C4-2B (cell line): ENCODE data around the gene CCDC200.
"Not testable (repeated sequence)": the region's sequence is repeated elsewhere in the genome, so short reads cannot be mapped to it uniquely, and the experiment has no call there.

Experiments
- H3K27ac ChIP-seq: fragments of 450-650 bp; 2 replicates; pipeline ENCODE4 v1.5.1; 2017
- ZFX ChIP-seq: fragments of 450-650 bp; IDR thresholded peaks from 2 replicates; pipeline ENCODE4 v1.6.1; 2017
- TF ChIP-seq, protein P1 (sequence below): fragments of 450-650 bp; conservative IDR thresholded peaks from 2 replicates; pipeline ENCODE4 v1.5.1; 2017; ENCODE audit warnings: mild to moderate bottlenecking

The CCDC200 gene

DNA sequence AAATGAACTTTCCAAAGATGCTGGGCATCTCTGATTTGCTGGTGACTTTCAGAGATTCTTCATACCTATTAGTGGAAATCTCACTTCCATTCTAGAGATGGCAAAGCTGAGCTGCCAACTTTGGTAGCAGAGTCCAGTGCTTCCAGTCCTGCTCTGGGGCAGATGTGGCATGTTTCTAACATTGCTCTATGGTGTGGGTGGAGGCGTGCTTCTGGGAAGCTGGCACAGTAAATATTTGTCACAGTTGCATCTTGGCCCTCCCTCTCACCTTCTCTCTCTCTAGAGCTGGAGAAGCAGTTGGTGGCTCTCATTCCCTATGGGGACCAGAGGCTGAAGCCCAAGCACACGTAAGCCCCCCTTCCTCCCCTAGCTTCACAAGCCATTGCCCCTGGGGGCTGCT, 14.9 kb downstream of the CCDC200 start:
- H3K27ac ChIP-seq = no peak overlapping the region
- no peak for TF ChIP-seq ZFX
- TF ChIP-seq, protein P1, sequence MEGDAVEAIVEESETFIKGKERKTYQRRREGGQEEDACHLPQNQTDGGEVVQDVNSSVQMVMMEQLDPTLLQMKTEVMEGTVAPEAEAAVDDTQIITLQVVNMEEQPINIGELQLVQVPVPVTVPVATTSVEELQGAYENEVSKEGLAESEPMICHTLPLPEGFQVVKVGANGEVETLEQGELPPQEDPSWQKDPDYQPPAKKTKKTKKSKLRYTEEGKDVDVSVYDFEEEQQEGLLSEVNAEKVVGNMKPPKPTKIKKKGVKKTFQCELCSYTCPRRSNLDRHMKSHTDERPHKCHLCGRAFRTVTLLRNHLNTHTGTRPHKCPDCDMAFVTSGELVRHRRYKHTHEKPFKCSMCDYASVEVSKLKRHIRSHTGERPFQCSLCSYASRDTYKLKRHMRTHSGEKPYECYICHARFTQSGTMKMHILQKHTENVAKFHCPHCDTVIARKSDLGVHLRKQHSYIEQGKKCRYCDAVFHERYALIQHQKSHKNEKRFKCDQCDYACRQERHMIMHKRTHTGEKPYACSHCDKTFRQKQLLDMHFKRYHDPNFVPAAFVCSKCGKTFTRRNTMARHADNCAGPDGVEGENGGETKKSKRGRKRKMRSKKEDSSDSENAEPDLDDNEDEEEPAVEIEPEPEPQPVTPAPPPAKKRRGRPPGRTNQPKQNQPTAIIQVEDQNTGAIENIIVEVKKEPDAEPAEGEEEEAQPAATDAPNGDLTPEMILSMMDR = no peak

DNA sequence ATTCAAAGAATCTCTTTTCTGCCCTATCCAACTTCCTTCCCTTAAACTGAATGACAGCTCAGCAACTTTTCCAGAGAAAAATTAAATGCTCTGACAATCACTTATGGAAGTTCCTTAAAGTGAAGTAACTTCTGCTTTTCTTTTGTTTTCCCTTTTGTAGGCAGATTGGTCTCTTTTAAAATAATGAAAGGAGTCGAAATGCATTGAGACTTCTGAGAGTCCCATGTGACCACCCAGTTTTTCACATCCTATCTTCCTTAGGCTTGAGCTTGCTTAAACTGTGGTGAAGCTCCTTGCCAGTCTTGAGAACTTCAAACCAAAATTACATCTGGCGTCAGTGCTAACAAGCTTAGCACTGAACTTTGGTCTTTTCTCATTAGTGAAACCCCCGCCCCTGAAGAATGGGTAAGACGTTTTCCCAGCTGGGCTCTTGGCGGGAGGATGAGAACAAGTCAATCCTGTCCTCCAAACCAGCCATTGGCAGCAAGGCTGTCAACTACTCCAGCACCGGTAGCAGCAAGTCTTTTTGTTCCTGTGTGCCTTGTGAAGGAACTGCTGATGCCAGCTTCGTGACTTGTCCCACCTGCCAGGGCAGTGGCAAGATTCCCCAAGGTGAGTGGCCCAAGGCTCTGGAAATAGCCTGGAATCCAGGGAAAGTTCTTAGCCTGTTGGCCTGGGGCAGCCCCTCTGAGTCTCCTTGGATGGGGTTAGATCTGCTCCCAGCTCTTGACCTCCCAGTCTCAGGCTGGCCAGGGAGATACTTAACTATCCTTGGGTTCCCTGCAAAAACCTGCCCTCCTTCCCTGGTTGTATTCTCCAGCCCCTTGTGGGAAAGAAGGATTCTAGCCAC, 15.6 kb downstream of the CCDC200 start:
- TF ChIP-seq ZFX = no peak
- TF ChIP-seq, protein P1 = no peak
- H3K27ac ChIP-seq = no peak overlapping the region

DNA sequence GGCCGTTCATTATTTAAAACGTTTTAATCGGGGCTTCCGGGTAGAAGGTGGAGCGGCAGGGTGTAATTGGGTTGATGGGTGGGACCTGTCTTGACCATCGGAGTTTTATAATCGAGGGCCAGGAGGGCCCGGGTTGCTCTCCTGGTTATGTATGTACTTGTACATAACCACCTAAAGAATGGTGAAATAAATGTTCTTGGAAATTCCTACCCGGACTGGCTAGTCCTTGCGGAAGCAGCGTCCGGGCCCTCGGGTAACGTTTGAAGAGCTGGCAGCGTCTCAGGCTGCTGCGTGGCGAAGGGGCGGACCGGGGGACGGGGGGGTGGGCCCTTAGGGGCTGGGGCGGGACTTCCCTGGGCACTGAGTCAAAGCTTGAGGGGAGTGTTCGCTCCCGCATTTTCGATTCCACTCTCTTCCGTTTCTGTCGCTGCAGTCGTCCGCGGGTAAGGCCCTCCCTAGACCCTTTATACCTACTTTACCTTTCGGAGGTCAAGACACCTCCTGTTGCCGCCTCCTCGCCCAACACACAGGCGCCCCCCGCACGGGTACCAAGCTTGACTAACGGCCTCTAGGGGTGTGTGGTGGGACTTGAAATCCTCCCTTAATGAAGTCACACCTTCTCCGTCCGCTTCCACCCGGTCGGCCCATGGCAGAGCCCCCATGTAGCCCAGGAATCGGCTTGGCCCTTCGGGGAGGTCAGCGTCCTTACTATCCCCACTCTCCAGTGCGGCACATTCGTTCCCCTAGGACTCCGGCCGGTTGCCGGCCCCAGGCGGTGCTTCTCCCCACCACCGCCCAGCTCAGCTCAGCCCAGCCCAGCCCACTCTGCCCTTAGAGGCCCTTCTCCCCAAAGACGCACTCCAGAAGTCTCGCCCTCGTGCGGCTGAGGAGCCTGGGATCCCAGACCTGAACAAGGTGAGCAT, 16.7 kb downstream of the CCDC200 start, which contains the start of gene TMEM106A:
TMEM106A (plus strand) TSS at position 396 of the 923 bp plus-strand sequence. CDS start 1,167 bp downstream, outside the sequence.
- no peak for TF ChIP-seq ZFX
- TF ChIP-seq, protein P1 = no peak

DNA sequence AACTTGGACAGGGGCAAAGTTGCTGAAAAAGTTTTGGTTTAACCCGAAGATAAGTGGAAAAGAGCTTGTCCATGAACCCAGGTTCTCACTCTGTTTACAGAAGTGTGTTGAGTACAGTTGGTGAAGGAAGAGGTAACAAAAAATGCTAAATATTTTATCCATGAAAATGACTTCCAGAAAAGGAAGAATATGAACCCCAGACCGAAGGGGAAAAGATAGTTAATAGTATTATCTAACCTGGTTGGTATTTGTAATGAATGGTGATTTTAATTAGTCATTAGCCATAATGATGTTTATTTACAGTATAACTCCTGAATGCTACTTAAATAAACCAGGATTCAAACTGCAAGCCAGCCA, 17.3 kb downstream of the CCDC200 start:
- no peak overlapping the region for H3K27ac ChIP-seq
- TF ChIP-seq ZFX = no peak
- TF ChIP-seq, protein P1 = no peak

More for the DNA sequence above, 16.7 kb downstream of the CCDC200 start, which contains the start of gene TMEM106A:
- no peak within 1 kb of the TSS for H3K27ac ChIP-seq

DNA sequence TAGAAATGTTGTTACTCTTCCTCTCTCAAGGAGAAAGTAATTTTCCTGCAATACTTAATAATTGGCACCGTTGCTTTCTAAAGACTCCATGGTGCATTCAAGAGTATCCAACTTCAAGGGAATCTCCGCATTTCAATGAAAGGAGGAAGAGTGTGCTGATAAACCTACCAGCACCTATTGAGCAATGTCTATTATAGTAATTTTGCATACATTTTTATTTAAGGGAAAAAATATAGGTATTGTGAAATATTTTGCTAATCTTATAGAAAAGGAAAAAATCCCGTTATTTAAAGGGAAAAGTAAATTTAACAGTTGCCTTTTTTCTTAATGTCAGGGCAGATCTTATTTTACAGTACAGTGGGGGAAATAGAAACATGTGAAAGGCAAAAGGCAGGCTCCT, 17.8 kb downstream of the CCDC200 start:
- no peak for TF ChIP-seq ZFX
- TF ChIP-seq, protein P1 = no peak
- no peak overlapping the region for H3K27ac ChIP-seq

DNA sequence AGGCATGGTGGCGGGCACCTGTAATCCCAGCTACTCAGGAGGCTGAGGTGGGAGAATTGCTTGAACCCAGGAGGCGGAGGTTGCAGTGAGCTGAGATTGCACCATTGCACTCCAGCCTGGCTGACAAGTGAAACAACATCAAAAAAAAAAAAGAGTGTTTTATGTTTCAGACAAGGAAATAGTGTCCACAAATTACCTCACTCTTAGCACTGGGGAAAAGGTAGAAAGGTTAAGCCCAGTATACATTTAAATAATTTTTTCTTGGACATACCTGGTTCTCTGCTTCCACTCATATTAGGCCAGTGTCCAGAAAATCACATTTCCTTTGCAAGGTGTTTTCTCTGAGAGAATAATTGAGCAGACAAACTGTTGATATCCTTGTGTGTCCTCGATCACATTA, 25.4 kb downstream of the CCDC200 start:
- not testable (repeated sequence) for H3K27ac ChIP-seq

DNA sequence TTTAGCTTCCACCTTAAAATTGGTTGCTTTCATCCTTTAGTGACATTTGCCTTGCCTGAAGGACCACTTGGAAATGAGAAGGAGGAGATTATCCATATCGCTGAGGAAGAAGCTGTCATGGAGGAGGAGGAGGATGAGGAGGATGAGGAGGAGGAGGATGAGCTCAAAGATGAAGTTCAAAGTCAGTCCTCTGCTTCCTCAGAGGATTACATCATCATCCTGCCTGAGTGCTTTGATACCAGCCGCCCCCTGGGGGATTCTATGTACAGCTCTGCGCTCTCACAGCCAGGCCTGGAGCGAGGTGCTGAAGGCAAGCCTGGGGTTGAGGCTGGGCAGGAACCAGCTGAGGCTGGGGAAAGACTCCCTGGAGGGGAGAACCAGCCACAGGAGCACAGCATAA, 28.3 kb downstream of the CCDC200 start:
- H3K27ac ChIP-seq = no peak overlapping the region

More for the DNA sequence above, 28.3 kb downstream of the CCDC200 start:
- TF ChIP-seq, protein P1 = no peak
- no peak for TF ChIP-seq ZFX
